NCI-H226 (cell line): ENCODE measurements around the gene SAXO2.
A peak's percentile ranks its signal among the peaks of the same experiment; 100 is the strongest.
"Not testable (repeated sequence)": the region's sequence is repeated elsewhere in the genome, so short reads cannot be mapped to it uniquely, and the experiment has no call there.

Experiments
- DNase-seq: peaks from one replicate; pipeline ENCODE4 v3.0.0-alpha.2; 2015

The SAXO2 gene

GRCh38 chr15:82288202-82288601 is 25.6 kb downstream of the SAXO2 start:
- DNase-seq = not testable (repeated sequence)

- no peak for DNase-seq
Measured at GRCh38 chr15:82292271-82292670, 29.7 kb downstream of the SAXO2 start.

- DNase-seq = no peak
Measured at GRCh38 chr15:82294061-82294690, 31.6 kb downstream of the SAXO2 start.

GRCh38 chr15:82297546-82297945 is 34.9 kb downstream of the SAXO2 start:
- DNase-seq = no peak

- no peak for DNase-seq
Measured at GRCh38 chr15:82298032-82298431, 35.4 kb downstream of the SAXO2 start.

GRCh38 chr15:82298520-82298919 is 35.9 kb downstream of the SAXO2 start:
- DNase-seq = no peak

GRCh38 chr15:82299511-82299914 is 36.9 kb downstream of the SAXO2 start:
- DNase-seq = not testable (repeated sequence)

GRCh38 chr15:82300326-82300725 is 37.7 kb downstream of the SAXO2 start:
- DNase-seq = peak; percentile 17

- no peak for DNase-seq
Measured at GRCh38 chr15:82300883-82301282, 38.3 kb downstream of the SAXO2 start.

GRCh38 chr15:82301296-82302016 is 38.8 kb downstream of the SAXO2 start:
- DNase-seq = no peak

GRCh38 chr15:82303956-82304777 is 41.5 kb downstream of the SAXO2 start:
- DNase-seq = no peak

- DNase-seq = no peak
Measured at GRCh38 chr15:82304778-82305090, 42.1 kb downstream of the SAXO2 start.

GRCh38 chr15:82305621-82306048 is 43.0 kb downstream of the SAXO2 start:
- DNase-seq = no peak

GRCh38 chr15:82306791-82307713 is 44.4 kb downstream of the SAXO2 start:
- no peak for DNase-seq

- no peak for DNase-seq
Measured at GRCh38 chr15:82307714-82308081, 45.1 kb downstream of the SAXO2 start.

- DNase-seq = no peak
Measured at GRCh38 chr15:82309802-82310201, 47.2 kb downstream of the SAXO2 start.

- not testable (repeated sequence) for DNase-seq
Measured at GRCh38 chr15:82311321-82311720, 48.7 kb downstream of the SAXO2 start.

- peak; percentile 5 for DNase-seq
Measured at GRCh38 chr15:82312586-82313349, 50.1 kb downstream of the SAXO2 start.

GRCh38 chr15:82313446-82313845 is 50.8 kb downstream of the SAXO2 start:
- no peak for DNase-seq

GRCh38 chr15:82313951-82314768 is 51.5 kb downstream of the SAXO2 start:
- not testable (repeated sequence) for DNase-seq
